BLaER1 (cell line): ENCODE results near the gene MARCHF3.

Experiments
- H3K27ac ChIP-seq: shearing (Covaris generic); formaldehyde crosslinking; 2 replicates; pipeline ENCODE4 v1.8.1; 2022
- H3K27me3 ChIP-seq: shearing (Covaris generic); formaldehyde crosslinking; 2 replicates; pipeline ENCODE4 v1.8.1; 2022
- H3K36me3 ChIP-seq: shearing (Covaris generic); formaldehyde crosslinking; 2 replicates; pipeline ENCODE4 v1.8.1; 2022
- H3K4me1 ChIP-seq: shearing (Covaris generic); formaldehyde crosslinking; 2 replicates; pipeline ENCODE4 v1.8.1; 2022
- H3K4me2 ChIP-seq: shearing (Covaris generic); formaldehyde crosslinking; 2 replicates; pipeline ENCODE4 v1.8.1; 2022
- H3K4me3 ChIP-seq: shearing (Covaris generic); formaldehyde crosslinking; 2 replicates; pipeline ENCODE4 v1.8.1; 2022
- H3K9ac ChIP-seq: shearing (Covaris generic); formaldehyde crosslinking; 2 replicates; pipeline ENCODE4 v1.8.1; 2022
- H3K9me3 ChIP-seq: shearing (Covaris generic); formaldehyde crosslinking; 2 replicates; pipeline ENCODE4 v1.8.1; 2022
- H4K20me1 ChIP-seq: shearing (Covaris generic); formaldehyde crosslinking; 2 replicates; pipeline ENCODE4 v1.8.1; 2022
- Cebpa-rat ChIP-seq: shearing (Covaris generic); IDR thresholded peaks from 2 replicates; pipeline ENCODE4 v1.8.1; 2022

MARCHF3 gene

DNA sequence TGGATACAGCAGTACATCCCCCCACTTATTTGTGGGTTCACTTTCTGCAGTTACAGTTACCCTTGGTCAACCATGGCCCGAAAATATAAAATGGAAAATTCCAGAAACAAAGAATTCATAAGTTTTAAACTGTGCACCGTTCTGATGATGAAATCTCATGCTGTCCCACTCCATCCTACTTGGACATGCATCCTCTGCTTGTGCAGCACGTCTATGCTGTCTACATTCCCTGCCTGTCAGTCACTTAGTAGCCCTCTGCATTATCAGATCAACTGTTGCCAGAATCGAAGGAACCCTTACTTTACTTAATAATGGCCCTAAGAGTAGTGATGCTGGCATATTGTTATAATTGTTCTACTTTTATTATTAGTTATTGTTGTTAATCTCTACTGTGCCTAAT, 14.6 kb downstream of the MARCHF3 start:
- H3K4me1 ChIP-seq, result peaks cover 76% of the 10 kb centered on the region
- peak overlapping the region; percentile 25 for H3K4me2 ChIP-seq
- no peak for TF ChIP-seq Cebpa-rat

DNA sequence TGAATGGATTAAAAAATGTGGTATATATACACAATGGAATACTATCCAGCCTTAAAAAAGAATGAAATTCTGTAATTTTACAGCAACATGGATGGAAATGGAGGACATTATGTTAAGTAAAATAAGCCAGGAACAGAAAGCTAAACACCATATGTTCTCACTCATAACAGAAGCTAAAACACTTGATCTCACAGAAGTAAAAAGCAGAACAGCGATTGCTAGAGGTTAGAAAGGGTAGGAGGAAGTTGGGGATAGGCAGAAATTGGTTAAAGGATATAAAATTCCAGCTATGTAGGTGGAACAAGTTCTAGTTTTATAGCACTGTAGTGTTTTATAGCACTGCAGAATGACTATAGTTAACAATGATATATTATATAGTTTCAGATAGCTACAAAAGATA, 15.8 kb downstream of the MARCHF3 start:
- no peaks in the 10 kb centered on the region for H3K27me3 ChIP-seq
- TF ChIP-seq Cebpa-rat, result no peak
- peaks cover 35% of the 10 kb centered on the region for H3K9me3 ChIP-seq
- no peak overlapping the region for H3K27ac ChIP-seq
- no peak overlapping the region for H3K9ac ChIP-seq
- peaks cover 19% of the 10 kb centered on the region; the same call in 1 of the 2 replicates for H3K36me3 ChIP-seq
- no peaks in the 10 kb centered on the region for H4K20me1 ChIP-seq
- H3K4me1 ChIP-seq, result peaks cover 76% of the 10 kb centered on the region
- no peak overlapping the region for H3K4me3 ChIP-seq
- H3K4me2 ChIP-seq, result peak overlapping the region; percentile 69

More for the DNA sequence above, 14.6 kb downstream of the MARCHF3 start:
- Histone ChIP-seq H4K20me1 (no peaks in the 10 kb centered on the region), H3K27me3 (no peaks in the 10 kb centered on the region), H3K4me3 (no peak overlapping the region), H3K9me3 (peaks cover 24% of the 10 kb centered on the region), H3K36me3 (peaks cover 8% of the 10 kb centered on the region; the same call in 1 of the 2 replicates), H3K27ac (no peak overlapping the region), H3K9ac (no peak overlapping the region)

DNA sequence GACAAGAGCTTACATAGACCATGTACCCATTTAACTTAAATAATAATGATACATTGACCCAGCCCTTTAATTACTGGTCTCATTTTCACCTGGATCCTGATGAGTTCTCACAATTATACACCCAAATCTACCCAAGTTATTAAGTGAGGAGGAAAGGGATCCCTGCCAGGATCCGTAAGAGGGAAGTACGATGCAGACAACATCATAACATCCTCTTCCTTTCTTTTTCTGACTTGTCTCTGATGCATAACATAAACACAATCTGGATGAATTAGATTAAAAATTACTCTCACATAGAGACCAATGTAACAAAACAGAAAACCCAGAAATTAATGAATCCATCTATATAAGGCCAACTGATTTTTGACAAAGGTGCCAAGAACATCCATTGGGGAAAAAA, 17.0 kb downstream of the MARCHF3 start:
- TF ChIP-seq Cebpa-rat, result no peak
- Histone ChIP-seq H3K27me3 (no peaks in the 10 kb centered on the region), H4K20me1 (no peaks in the 10 kb centered on the region), H3K9me3 (peaks cover 43% of the 10 kb centered on the region), H3K36me3 (peaks cover 22% of the 10 kb centered on the region), H3K4me1 (peaks cover 68% of the 10 kb centered on the region), H3K4me2 (peak overlapping the region; percentile 69), H3K9ac (peak overlapping the region; percentile 46), H3K27ac (peak overlapping the region; percentile 79), H3K4me3 (no peak overlapping the region; the same call in 1 of the 2 replicates)

DNA sequence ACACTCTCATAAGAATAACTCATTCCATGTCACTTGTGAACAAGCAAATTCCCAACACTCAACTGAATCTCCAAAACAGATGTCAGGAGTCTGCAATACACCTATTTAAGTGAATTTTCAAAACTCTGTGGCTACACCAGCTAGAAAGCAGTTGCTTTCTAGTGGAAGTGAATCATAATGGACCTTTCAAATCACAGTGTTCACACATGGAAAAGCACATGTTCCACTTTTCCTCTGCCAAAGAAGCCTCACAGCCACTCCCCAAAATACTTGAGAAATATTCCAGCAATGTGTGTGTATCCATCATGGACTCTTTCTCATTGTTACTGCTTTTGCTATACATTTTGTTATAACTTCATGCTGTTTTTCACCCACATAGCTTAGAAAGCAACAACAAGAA, 17.4 kb downstream of the MARCHF3 start:
- peaks cover 40% of the 10 kb centered on the region for H3K9me3 ChIP-seq

DNA sequence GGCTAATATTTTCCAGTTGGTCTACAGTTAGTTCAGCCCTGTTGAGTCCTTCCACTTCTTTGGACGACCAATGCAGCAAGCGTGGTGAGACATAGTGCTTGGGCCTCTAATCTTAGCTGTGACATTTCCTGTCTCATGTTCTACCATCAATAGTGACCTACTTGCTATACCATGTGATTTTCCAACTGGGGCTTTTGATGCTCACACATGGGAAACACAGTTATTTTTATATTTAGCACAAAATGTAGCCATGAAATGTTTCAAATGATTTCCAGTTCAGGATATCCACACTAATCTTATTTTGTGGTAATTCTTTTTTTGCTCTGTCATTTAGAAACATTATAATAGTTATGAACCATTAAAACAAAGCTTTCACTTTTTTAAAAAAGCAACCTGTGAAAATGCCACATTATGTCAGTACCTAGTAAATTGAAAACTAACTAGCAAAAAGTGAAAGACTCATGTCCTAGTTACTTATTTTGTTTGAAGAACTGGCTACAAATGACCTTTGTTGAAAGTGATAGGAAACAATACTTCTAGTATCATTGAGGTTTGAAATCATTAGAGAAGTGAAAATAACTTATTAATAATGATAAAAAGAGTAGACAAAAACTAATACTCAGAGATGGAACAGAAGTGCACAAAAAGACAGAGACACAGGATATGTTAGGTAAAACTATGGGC, 18.3 kb downstream of the MARCHF3 start:
- Histone ChIP-seq H3K27me3 (no peaks in the 10 kb centered on the region), H3K9me3 (peaks cover 34% of the 10 kb centered on the region), H3K4me2 (peak overlapping the region; percentile 69), H3K27ac (peak overlapping the region; percentile 79), H4K20me1 (no peaks in the 10 kb centered on the region), H3K4me3 (peak overlapping the region; percentile 32; the same call in 1 of the 2 replicates), H3K36me3 (peaks cover 19% of the 10 kb centered on the region), H3K4me1 (peaks cover 79% of the 10 kb centered on the region), H3K9ac (peak overlapping the region; percentile 46)
- no peak for TF ChIP-seq Cebpa-rat

More for the DNA sequence above, 17.4 kb downstream of the MARCHF3 start:
- H3K4me1 ChIP-seq, result peaks cover 72% of the 10 kb centered on the region
- H3K36me3 ChIP-seq, result peaks cover 20% of the 10 kb centered on the region
- peak overlapping the region; percentile 79 for H3K27ac ChIP-seq
- H4K20me1 ChIP-seq, result no peaks in the 10 kb centered on the region
- H3K4me3 ChIP-seq, result no peak overlapping the region
- H3K4me2 ChIP-seq, result peak overlapping the region; percentile 69
- TF ChIP-seq Cebpa-rat, result no peak
- H3K27me3 ChIP-seq, result no peaks in the 10 kb centered on the region
- H3K9ac ChIP-seq, result peak overlapping the region; percentile 46

DNA sequence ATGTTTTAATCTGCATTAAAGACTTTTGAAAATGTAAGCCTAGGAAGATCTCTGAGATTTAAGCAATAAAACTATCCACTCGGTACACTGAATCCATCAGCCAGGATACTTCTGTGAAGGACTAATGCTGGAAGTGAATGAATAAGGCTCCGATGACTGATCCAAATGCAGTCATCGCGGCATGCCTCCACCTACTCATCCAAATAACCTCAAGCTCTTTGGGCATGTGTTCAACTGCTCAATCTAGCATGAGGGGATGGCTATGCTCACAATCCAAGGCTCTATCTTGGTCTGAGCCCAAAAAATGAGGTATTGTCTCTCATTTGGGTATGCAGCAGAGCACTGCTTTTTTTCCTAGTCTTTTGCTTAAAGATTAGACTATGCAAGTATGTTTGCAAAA, 19.2 kb downstream of the MARCHF3 start:
- peak overlapping the region; percentile 69 for H3K4me2 ChIP-seq

DNA sequence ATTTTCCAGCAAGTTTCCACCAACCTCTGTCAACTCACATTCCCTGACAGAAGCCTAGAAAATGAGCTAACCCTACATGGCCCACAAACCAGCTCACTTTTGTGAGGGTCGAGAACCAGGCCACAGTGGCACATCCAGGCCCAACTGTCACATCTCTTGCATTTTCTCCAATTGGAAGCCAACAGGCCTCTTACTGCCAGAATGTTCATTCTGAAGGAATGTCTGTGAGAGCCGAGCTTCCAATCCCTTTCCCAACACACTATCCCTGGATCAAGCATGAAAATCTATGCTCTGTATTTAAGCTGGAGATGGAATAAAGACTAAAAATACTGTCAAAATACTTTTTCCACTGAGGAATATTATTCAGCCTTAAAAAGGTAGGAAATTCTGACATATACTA, 20.0 kb downstream of the MARCHF3 start:
- H4K20me1 ChIP-seq, result no peaks in the 10 kb centered on the region
- H3K27me3 ChIP-seq, result no peaks in the 10 kb centered on the region
- H3K4me3 ChIP-seq, result peak overlapping the region; percentile 3; the same call in 1 of the 2 replicates
- peak overlapping the region; percentile 11; the same call in 1 of the 2 replicates for H3K4me2 ChIP-seq
- H3K9me3 ChIP-seq, result peaks cover 26% of the 10 kb centered on the region
- no peak overlapping the region for H3K9ac ChIP-seq
- H3K4me1 ChIP-seq, result peaks cover 91% of the 10 kb centered on the region
- H3K36me3 ChIP-seq, result peaks cover 19% of the 10 kb centered on the region
- no peak for TF ChIP-seq Cebpa-rat
- H3K27ac ChIP-seq, result peak overlapping the region; percentile 79

More for the DNA sequence above, 19.2 kb downstream of the MARCHF3 start:
- Histone ChIP-seq H3K36me3 (peaks cover 19% of the 10 kb centered on the region), H3K4me3 (peak overlapping the region; percentile 32; the same call in 1 of the 2 replicates), H3K9ac (no peak overlapping the region), H4K20me1 (no peaks in the 10 kb centered on the region), H3K9me3 (peaks cover 27% of the 10 kb centered on the region), H3K4me1 (peaks cover 88% of the 10 kb centered on the region), H3K27ac (peak overlapping the region; percentile 79), H3K27me3 (no peaks in the 10 kb centered on the region)
- no peak for TF ChIP-seq Cebpa-rat

DNA sequence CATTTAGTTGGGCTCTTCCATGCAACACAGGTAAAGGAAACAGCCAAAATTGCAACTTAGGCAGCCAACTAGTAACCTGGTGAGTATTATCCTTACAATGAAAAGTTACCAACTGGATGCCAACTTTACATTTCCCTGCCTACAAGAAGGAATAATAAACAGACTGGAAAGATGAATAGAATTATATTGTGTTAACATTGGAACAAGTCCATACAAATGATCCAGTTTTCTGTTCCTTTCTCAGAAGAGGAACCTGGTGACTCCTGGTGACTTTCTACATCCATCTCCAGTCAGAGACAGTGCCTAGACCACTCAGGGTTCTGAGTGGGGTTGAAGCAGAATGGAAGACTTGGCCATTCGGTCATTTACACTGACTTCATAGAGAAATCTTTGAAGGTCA, 20.6 kb downstream of the MARCHF3 start:
- H3K27ac ChIP-seq, result peak overlapping the region; percentile 79
- no peaks in the 10 kb centered on the region for H4K20me1 ChIP-seq
- no peak overlapping the region for H3K4me3 ChIP-seq
- H3K9me3 ChIP-seq, result peaks cover 23% of the 10 kb centered on the region
- H3K27me3 ChIP-seq, result no peaks in the 10 kb centered on the region
- H3K4me2 ChIP-seq, result 0 out of 2 replicates have a peak overlapping the region, but pooled peaks have one; percentile 11
- TF ChIP-seq Cebpa-rat, result no peak
- H3K36me3 ChIP-seq, result peaks cover 19% of the 10 kb centered on the region
- no peak overlapping the region for H3K9ac ChIP-seq
- H3K4me1 ChIP-seq, result peaks cover 91% of the 10 kb centered on the region

DNA sequence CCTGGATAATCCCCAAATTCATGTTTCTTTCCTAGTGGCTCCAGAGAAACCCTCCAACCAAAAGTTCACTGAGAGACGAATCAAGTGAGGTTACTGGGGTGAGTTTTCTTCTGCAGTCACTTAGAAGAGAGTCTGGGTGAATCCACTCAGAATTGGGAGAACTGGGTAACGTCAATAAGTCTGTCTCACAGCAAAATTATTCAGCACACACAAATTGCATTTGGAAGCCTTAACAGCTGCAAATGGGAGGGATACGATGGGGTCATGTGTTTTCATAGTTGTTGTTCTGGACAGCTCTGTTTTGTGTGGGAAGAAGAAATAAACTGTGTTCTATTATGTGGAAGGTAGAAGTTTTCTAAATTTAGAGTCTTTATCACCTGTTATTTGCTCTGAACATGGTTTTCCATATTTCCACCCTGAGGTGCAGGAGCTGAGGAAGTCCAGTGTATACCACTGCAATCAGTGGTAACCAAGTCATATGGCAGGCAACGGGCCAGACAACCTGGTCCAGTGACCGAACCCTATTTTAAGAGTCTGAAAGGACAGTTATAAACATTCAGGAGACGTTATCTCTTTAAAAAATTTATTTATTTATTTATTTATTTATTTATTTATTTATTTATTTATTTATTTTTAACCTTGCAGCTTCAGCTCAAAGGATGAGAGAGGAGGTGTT, 21.9 kb downstream of the MARCHF3 start:
- no peak overlapping the region for H3K27ac ChIP-seq
- peaks cover 28% of the 10 kb centered on the region for H3K9me3 ChIP-seq
- H4K20me1 ChIP-seq, result no peaks in the 10 kb centered on the region
- H3K27me3 ChIP-seq, result no peaks in the 10 kb centered on the region
- no peak for TF ChIP-seq Cebpa-rat
- peaks cover 24% of the 10 kb centered on the region for H3K36me3 ChIP-seq
- peaks cover 90% of the 10 kb centered on the region for H3K4me1 ChIP-seq
- H3K9ac ChIP-seq, result no peak overlapping the region
- no peak overlapping the region for H3K4me3 ChIP-seq
- no peak overlapping the region for H3K4me2 ChIP-seq

DNA sequence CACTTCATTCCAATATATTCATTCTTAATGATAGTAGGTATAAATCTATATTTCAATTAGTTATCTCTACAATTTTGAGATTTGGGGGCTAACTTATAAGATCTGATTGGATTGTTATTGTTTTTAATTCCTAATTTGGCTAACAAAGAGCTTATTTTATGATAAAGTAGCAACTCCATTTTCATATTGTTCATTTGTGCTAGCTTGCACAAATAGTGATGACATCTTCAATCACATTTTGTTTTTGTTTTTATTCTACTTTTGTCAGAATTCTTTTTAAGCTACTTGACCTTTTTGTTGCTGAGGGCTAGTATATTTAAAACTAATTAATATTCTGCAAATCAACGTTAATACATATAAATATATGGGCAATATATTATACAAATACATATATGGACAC, 22.8 kb downstream of the MARCHF3 start:
- Histone ChIP-seq H3K4me2 (no peak overlapping the region), H4K20me1 (no peaks in the 10 kb centered on the region), H3K36me3 (peaks cover 28% of the 10 kb centered on the region), H3K4me1 (peaks cover 87% of the 10 kb centered on the region), H3K9ac (no peak overlapping the region), H3K9me3 (peaks cover 30% of the 10 kb centered on the region), H3K27me3 (no peaks in the 10 kb centered on the region), H3K27ac (no peak overlapping the region), H3K4me3 (no peak overlapping the region)
- no peak for TF ChIP-seq Cebpa-rat
